Pancreas (tissue), 10 donors: ENCODE measurements around the gene LAPTM4A. TPM values are rescaled to one million over a fixed set of nuclear protein-coding genes. Genes with fewer than 3 reads are reported as not detected.
"Not testable (repeated sequence)": the region's sequence is repeated elsewhere in the genome, so short reads cannot be mapped to it uniquely, and the experiment has no call there.

ENCODE experiments used
- ATAC-seq, 4 donors: fragments of 200-7000 bp; cut with Tn5 transposase; one replicate each; pipeline versions ENCODE4 v1.8.0 to v1.9.1; 2020; ENCODE audit warnings: mild to moderate bottlenecking in 4 of 4, moderate library complexity in 4 of 4
- DNase-seq, 6 donors: peaks; one replicate each; pipeline ENCODE4 v3.0.0-alpha.2; 2020
- FAIRE-seq: peaks from 2 replicates; lab custom pipeline; 2012; peaks lifted over from hg19 to GRCh38; lab: Jason Lieb, UNC
- H3K27ac ChIP-seq, 4 donors: fragments of 200-600 bp; sonication (generic); 1 replicate in 3 of 4; 2 replicates in 1 of 4; pipeline versions ENCODE4 v1.5.0 to v1.8.0; 2020
- H3K27me3 ChIP-seq, 4 donors: fragments of 200-600 bp; one replicate each; pipeline ENCODE4 v1.8.0; 2021
- H3K36me3 ChIP-seq, 3 donors: fragments of 200-600 bp; sonication (generic) in 1 of 3; one replicate each; pipeline versions ENCODE4 v1.5.0 to v1.8.0; 2020 to 2021
- H3K4me1 ChIP-seq, 3 donors: fragments of 200-600 bp; one replicate each; pipeline ENCODE4 v1.8.0; 2021
- H3K4me3 ChIP-seq, 4 donors: fragments of 200-600 bp; sonication (generic) in 2 of 4; one replicate each; pipeline versions ENCODE4 v1.5.0 to v1.8.0; 2020 to 2021
- H3K9me3 ChIP-seq, 4 donors: fragments of 200-600 bp; one replicate each; pipeline ENCODE4 v1.8.0; 2021
- WGBS, 2 donors: extraction: QIAGEN DNeasy Blood & Tissue Kit; methylation state at CpG; one replicate each; pipeline ENCODE4 v1.1.7; 2013; 5-methylcytosine and 5-hydroxymethylcytosine counted together
- intact Hi-C, 3 donors: fragments of 100-400 bp; cut with DNase I; formaldehyde crosslinking; loops; one replicate each; pipeline versions ENCODE4 v1.11.1 to v1.14.2; 2022
- polyA plus RNA-seq, 2 donors: library from polyadenylated mRNA; stranded (reverse); fragments of 200-250 nt; gene quantifications; one replicate each; pipeline ENCODE4 v1.2.3, GENCODE V29; 2013
- total RNA-seq, 6 donors: library from RNA; stranded (reverse); fragmentation: NEBNext Ultra II Directional in 4 of 6; extraction: Animal tissue kit (Norgen Biotek cat#: 25700) in 4 of 6; gene quantifications; one replicate each; pipeline versions ENCODE4 v1.2.1 to v1.2.4, GENCODE V29; 2021 to 2023
- TF ChIP-seq, protein P1 (sequence below), 4 donors: fragments of 200-600 bp; sonication (generic) in 3 of 4; IDR thresholded peaks; one replicate each; pipeline versions ENCODE4 v1.5.0 to v1.8.0; 2021; ENCODE audit warnings: antibody characterized with exemption in 4 of 4
- donor health status: healthy with polysubstance abuse.
- donor health status: DM: no; HTN: no; CAD: no; lungs with moderate emphysema.
- donor health status: DM: no; HTN: no; CAD: no.
- donor health status: control.
- donor health status: control.
- donor health status: Bipolar disorder and iron deficiency.
- donor health status: DM: yes; HTN: yes; CAD: no.
- donor health status: DM: no; HTN: no; CAD: no.
- donor health status: DM: no; HTN: no; CAD: no.
- donor health status: DM: yes; HTN: yes; CAD: no.

The LAPTM4A gene
- total and polyA plus RNA-seq, 8 donors, result 57.8 to 163 (median 98.7) TPM

DNA sequence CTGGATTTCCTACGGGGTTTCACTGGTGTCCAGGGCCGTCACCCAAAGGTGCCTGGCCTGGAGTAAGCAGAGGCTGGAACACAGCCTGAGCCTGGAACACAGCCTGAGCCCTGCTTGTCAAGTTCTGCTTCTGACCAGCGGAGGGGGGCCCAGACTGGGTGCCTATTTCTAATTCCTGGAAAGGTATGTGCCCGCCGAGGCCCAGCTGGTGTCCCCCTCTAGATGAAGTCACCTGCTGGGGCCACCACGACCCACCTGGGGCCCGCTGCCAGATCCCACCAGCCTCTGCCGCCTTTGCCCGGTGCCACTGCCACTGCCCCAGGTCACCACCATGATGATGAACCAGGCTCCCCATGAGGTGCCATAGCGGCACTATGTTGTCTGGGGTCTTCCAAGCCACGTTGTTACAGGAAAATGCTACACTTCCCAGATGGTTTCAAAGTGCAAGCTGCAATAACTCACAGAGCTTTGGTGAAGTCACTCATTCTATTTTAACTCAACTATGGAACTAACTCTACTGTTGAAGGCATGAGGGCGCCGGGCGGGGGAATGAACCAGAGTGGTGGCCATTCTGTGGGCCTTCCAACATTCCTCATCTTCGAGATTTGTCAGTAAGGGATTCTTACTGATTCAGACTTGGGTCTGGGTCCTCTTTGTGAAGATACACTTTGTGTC is 40.9 kb upstream of the LAPTM4A start:
- Histone ChIP-seq H3K4me1 (no peaks in the 10 kb centered on the region), H3K27me3 (no peaks in the 10 kb centered on the region), H3K9me3 (no peaks in the 10 kb centered on the region), H3K36me3 (no peaks in the 10 kb centered on the region), H3K4me3 (no peak overlapping the region), H3K27ac (no peak overlapping the region)
- no peak for FAIRE-seq
- intact Hi-C loops, result no loop called here
- no peak for DNase-seq
- WGBS, 2 donors, result 75 to 90% methylated on average over 15 of the region's 15 CpGs
- TF ChIP-seq, protein P1, sequence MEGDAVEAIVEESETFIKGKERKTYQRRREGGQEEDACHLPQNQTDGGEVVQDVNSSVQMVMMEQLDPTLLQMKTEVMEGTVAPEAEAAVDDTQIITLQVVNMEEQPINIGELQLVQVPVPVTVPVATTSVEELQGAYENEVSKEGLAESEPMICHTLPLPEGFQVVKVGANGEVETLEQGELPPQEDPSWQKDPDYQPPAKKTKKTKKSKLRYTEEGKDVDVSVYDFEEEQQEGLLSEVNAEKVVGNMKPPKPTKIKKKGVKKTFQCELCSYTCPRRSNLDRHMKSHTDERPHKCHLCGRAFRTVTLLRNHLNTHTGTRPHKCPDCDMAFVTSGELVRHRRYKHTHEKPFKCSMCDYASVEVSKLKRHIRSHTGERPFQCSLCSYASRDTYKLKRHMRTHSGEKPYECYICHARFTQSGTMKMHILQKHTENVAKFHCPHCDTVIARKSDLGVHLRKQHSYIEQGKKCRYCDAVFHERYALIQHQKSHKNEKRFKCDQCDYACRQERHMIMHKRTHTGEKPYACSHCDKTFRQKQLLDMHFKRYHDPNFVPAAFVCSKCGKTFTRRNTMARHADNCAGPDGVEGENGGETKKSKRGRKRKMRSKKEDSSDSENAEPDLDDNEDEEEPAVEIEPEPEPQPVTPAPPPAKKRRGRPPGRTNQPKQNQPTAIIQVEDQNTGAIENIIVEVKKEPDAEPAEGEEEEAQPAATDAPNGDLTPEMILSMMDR (IDR thresholded peaks at IDR 0.05), result no peak
- no peak for ATAC-seq

DNA sequence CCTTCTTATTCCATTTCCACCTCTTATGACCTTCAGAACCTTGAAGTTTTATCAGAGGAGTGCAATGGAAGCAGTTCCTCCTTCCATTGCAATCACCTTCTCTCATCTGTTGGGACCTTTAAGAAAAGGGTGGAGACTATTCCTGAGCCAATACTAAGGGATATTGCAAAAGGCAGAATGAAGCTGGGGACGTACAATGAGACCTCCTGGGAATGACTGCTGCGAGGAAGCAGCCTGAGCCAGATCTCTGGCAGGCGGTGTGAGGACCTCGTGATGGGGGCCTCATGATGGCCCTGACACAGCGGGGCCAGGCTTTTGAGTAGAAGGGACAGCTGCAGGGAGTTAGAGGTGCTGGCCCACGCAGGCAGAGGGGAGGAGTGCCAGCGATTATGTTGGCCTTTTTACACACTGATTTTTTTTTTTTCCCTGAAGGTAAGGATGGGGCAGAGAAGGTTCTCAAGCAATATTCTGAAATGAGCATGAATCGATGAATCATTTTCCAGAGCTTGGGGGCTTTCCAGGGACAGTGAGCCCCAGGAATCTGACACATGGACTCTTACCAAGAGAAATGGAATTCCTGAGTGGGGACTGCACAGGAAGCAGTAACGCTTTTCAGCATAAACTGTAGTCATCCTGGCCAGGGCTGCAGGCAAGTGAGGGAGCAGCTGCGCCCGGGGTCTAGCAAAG is 40.0 kb upstream of the LAPTM4A start:
- TF ChIP-seq, protein P1 (IDR thresholded peaks at IDR 0.05), result no peak
- Histone ChIP-seq H3K4me1 (no peaks in the 10 kb centered on the region), H3K27me3 (no peaks in the 10 kb centered on the region), H3K36me3 (no peaks in the 10 kb centered on the region), H3K9me3 (no peaks in the 10 kb centered on the region), H3K27ac (no peak overlapping the region), H3K4me3 (no peak overlapping the region)
- ATAC-seq (peak in 3 of 4 donors; percentile 29 to 46 (median 34)), DNase-seq (no peak), FAIRE-seq (no peak)
- intact Hi-C loops, result no loop called here
- 63 to 68% methylated on average over 11 of the region's 11 CpGs for WGBS, 2 donors

DNA sequence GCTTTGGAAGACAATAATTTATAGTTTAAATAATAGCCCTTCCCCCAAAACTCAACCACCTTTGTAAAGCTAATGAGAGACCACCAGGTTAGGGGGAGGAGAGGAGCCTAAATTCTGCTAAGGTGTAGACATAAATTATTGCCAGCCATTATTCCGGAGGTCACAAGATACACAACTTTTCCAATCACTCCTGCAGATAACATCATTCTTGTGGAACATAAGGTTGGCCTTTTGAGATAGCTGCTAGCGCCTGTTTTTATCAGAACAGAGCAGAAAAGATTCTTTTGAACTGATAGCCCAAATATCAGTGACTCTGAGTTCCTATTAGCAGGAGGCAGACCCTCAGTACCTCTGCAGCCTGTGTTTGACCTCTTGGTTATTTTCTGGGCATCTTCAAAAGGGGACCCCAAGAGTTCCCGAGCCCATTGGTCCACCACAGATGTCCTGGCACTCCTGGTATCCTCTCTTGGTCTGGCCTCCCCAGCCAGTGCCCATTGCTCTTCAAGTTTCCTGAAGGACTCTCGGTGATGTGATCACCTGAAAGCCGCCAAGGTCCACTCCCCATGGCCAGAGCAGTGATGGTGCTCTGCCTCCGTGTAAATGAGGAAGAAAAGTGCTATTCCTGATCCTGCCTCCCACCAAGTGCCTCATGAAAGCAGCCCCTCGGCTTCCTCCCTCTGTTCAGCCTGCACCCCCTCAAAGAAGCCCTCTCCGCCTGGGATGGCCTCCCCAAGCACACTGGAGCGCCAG is 38.5 kb upstream of the LAPTM4A start:
- Histone ChIP-seq H3K27ac (no peak overlapping the region), H3K4me3 (no peak overlapping the region), H3K4me1 (no peaks in the 10 kb centered on the region), H3K9me3 (no peaks in the 10 kb centered on the region), H3K36me3 (no peaks in the 10 kb centered on the region), H3K27me3 (no peaks in the 10 kb centered on the region)
- ATAC-seq (no peak), FAIRE-seq (no peak), DNase-seq (no peak)
- intact Hi-C loops, result no loop called here
- TF ChIP-seq, protein P1 (IDR thresholded peaks at IDR 0.05), result no peak
- 77 to 83% methylated on average over 9 of the region's 9 CpGs for WGBS, 2 donors

DNA sequence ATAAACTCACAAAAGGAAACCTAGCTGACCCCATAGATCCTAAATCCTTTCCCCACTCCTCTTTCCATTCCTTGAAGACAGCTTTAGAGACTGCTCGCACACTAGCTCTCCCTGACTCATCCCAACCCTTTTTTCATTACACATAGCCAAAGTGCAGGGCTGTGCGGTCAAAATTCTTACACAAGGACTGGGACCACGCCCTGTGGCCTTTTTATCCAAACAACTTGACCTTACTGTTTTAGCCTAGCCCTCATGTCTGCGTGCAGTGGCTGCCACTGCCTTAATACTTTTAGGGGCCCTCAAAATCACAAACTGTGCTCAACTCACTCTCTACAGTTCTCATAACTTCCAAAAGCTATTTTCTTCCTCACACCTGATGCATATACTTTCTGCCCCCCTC is 34.5 kb upstream of the LAPTM4A start:
- H3K27ac ChIP-seq, DNase-seq, H3K9me3 ChIP-seq, H3K4me1 ChIP-seq, FAIRE-seq, ATAC-seq, H3K4me3 ChIP-seq, H3K27me3 ChIP-seq, H3K36me3 ChIP-seq, intact Hi-C loops: not testable (repeated sequence)
- WGBS, 2 donors, result 88 to 91% methylated on average over 4 of the region's 4 CpGs

DNA sequence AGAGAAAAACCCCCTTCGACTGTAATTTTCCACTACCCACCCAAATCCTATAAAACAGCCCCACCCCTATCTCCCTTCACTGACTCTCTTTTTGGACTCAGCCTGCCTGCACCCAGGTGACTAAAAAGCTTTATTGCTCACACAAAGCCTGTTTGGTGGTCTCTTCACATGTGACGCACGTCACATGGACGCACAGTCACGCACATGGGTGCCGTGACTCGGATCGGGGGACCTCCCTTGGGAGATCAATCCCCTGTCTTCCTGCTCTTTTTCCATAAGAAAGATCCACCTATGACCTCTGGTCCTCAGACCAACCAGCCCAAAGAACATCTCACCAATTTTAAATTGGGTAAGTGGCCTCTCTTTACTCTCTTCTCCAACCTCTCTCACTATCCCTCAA is 31.4 kb upstream of the LAPTM4A start:
- H3K27me3 ChIP-seq, FAIRE-seq, H3K27ac ChIP-seq, intact Hi-C loops, DNase-seq, H3K9me3 ChIP-seq, ATAC-seq, H3K4me1 ChIP-seq, H3K36me3 ChIP-seq, H3K4me3 ChIP-seq: not testable (repeated sequence)
- WGBS, 2 donors, result 91% methylated on average over 8 of the region's 8 CpGs
